Measurements from ENCODE around the gene ATP10B. TPM values are rescaled to one million over a fixed set of nuclear protein-coding genes. Genes with fewer than 3 reads are reported as not detected.

The ATP10B gene
- total RNA-seq, 2 donors from 2014 or later, result 0.99 TPM; not detected in 1

GRCh38 chr5:160601046-160601445 is 251.0 kb downstream of the ATP10B start:
- Histone ChIP-seq H3K4me3 (no peak overlapping the region), H3K9me3 (no peaks in the 10 kb centered on the region), H3K27ac (no peak overlapping the region), H3K27me3 (replicated peaks; ENCODE audit: insufficient read depth) (no peaks in the 10 kb centered on the region), H3K36me3 (no peaks in the 10 kb centered on the region), H3K4me1 (ENCODE audit: control insufficient read depth in 1 of 2, low read depth in 2 of 2) (no peaks in the 10 kb centered on the region)
- no peak for ATAC-seq (ENCODE audit: insufficient number of reproducible peaks, low FRiP score, low read depth)
- no peak for DNase-seq (ENCODE audit: low spot score)
- TF ChIP-seq CTCF (IDR thresholded peaks at IDR 0.05), result no peak

GRCh38 chr5:160573318-160573717 is 278.7 kb downstream of the ATP10B start:
- H3K27me3 ChIP-seq (replicated peaks; ENCODE audit: insufficient read depth), result no peaks in the 10 kb centered on the region
- H3K27ac ChIP-seq, result no peak overlapping the region
- DNase-seq (ENCODE audit: low spot score), result no peak
- no peaks in the 10 kb centered on the region for H3K9me3 ChIP-seq
- no peak for ATAC-seq (ENCODE audit: insufficient number of reproducible peaks, low FRiP score, low read depth)
- no peaks in the 10 kb centered on the region for H3K4me1 ChIP-seq (ENCODE audit: control insufficient read depth in 1 of 2, low read depth in 2 of 2)
- no peaks in the 10 kb centered on the region for H3K36me3 ChIP-seq
- no peak for TF ChIP-seq CTCF (IDR thresholded peaks at IDR 0.05)
- no peak overlapping the region for H3K4me3 ChIP-seq

- TF ChIP-seq CTCF (IDR thresholded peaks at IDR 0.05), result no peak
- Histone ChIP-seq H3K27ac (no peak overlapping the region), H3K4me3 (no peak overlapping the region), H3K9me3 (no peaks in the 10 kb centered on the region), H3K4me1 (ENCODE audit: control insufficient read depth in 1 of 2, low read depth in 2 of 2) (no peaks in the 10 kb centered on the region), H3K27me3 (replicated peaks; ENCODE audit: insufficient read depth) (no peaks in the 10 kb centered on the region), H3K36me3 (no peaks in the 10 kb centered on the region)
- no peak for ATAC-seq (ENCODE audit: insufficient number of reproducible peaks, low FRiP score, low read depth)
- no peak for DNase-seq (ENCODE audit: low spot score)
Observed at GRCh38 chr5:160567031-160567705, 284.8 kb downstream of the ATP10B start.

- no peak for DNase-seq (ENCODE audit: low spot score)
- Histone ChIP-seq H3K4me1 (ENCODE audit: control insufficient read depth in 1 of 2, low read depth in 2 of 2) (no peaks in the 10 kb centered on the region), H3K27me3 (replicated peaks; ENCODE audit: insufficient read depth) (no peaks in the 10 kb centered on the region), H3K9me3 (no peaks in the 10 kb centered on the region), H3K4me3 (no peak overlapping the region), H3K27ac (no peak overlapping the region), H3K36me3 (no peaks in the 10 kb centered on the region)
- no peak for ATAC-seq (ENCODE audit: insufficient number of reproducible peaks, low FRiP score, low read depth)
- TF ChIP-seq CTCF (IDR thresholded peaks at IDR 0.05), result no peak
Observed at GRCh38 chr5:160565376-160565775, 286.6 kb downstream of the ATP10B start.

- ATAC-seq (ENCODE audit: insufficient number of reproducible peaks, low FRiP score, low read depth) (no peak), DNase-seq (ENCODE audit: low spot score) (no peak)
- Histone ChIP-seq H3K36me3 (no peaks in the 10 kb centered on the region), H3K9me3 (no peaks in the 10 kb centered on the region), H3K27ac (no peak overlapping the region), H3K4me3 (no peak overlapping the region), H3K4me1 (ENCODE audit: control insufficient read depth in 1 of 2, low read depth in 2 of 2) (no peaks in the 10 kb centered on the region), H3K27me3 (replicated peaks; ENCODE audit: insufficient read depth) (no peaks in the 10 kb centered on the region)
- TF ChIP-seq CTCF (IDR thresholded peaks at IDR 0.05), result no peak
Observed at GRCh38 chr5:160556846-160557245, 295.2 kb downstream of the ATP10B start.

Data from thoracic aorta (tissue), 2 donors.